Measurements from ENCODE around the gene PCDHB13.
"Not testable (repeated sequence)": the region's sequence is repeated elsewhere in the genome, so short reads cannot be mapped to it uniquely, and the experiment has no call there.

The PCDHB13 gene

DNA sequence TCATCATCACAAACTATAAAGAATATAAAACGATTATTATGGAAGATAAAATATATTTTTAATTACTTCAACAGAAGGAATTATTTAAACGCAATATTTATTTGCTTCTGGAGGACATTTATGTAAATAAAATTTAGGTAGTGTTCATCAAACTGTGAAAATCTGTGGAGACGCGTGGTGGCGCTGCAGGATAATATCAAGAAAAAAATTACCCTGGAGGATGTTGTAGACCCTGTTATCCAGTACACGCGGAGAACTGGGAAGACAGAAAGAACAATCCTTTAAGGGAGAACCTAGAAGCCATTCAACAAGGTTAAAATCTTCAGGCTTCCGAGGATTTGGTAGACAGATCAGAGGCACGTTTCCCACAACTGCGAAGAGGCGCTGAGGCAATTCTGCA lies 5.2 kb upstream of the PCDHB13 start, which contains the start of gene PCDHB12:
PCDHB12 (plus strand) TSS at position 242 of the 400 bp plus-strand sequence. CDS start 189 bp downstream, outside the sequence.
- DNase-seq: no peak

DNA sequence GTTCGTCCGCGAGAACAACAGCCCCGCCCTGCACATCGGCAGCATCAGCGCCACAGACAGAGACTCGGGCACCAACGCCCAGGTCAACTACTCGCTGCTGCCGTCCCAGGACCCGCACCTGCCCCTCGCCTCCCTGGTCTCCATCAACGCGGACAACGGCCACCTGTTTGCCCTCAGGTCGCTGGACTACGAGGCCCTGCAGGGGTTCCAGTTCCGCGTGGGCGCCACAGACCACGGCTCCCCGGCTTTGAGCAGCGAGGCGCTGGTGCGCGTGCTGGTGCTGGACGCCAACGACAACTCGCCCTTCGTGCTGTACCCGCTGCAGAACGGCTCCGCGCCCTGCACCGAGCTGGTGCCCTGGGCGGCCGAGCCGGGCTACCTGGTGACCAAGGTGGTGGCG lies 3.4 kb upstream of the PCDHB13 start:
- not testable (repeated sequence) for DNase-seq

DNA sequence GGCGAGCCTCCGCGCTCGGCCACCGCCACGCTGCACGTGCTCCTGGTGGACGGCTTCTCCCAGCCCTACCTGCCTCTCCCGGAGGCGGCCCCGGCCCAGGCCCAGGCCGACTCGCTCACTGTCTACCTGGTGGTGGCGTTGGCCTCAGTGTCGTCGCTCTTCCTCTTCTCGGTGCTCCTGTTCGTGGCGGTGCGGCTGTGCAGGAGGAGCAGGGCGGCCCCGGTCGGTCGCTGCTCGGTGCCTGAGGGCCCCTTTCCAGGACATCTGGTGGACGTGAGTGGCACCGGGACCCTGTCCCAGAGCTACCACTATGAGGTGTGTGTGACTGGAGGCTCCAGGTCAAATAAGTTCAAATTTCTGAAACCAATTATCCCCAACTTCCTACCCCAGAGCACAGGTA lies 2.9 kb upstream of the PCDHB13 start:
- DNase-seq: not testable (repeated sequence)

DNA sequence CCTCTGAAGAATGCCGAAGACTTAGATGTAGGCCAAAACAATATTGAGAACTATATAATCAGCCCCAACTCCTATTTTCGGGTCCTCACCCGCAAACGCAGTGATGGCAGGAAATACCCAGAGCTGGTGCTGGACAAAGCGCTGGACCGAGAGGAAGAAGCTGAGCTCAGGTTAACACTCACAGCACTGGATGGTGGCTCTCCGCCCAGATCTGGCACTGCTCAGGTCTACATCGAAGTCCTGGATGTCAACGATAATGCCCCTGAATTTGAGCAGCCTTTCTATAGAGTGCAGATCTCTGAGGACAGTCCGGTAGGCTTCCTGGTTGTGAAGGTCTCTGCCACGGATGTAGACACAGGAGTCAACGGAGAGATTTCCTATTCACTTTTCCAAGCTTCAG lies 864 bp downstream of the PCDHB13 start:
- DNase-seq: not testable (repeated sequence)

DNA sequence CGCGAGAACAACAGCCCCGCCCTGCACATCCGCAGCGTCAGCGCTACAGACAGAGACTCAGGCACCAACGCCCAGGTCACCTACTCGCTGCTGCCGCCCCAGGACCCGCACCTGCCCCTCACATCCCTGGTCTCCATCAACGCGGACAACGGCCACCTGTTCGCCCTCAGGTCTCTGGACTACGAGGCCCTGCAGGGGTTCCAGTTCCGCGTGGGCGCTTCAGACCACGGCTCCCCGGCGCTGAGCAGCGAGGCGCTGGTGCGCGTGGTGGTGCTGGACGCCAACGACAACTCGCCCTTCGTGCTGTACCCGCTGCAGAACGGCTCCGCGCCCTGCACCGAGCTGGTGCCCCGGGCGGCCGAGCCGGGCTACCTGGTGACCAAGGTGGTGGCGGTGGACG lies 1.8 kb downstream of the PCDHB13 start:
- DNase-seq: not testable (repeated sequence)

DNA sequence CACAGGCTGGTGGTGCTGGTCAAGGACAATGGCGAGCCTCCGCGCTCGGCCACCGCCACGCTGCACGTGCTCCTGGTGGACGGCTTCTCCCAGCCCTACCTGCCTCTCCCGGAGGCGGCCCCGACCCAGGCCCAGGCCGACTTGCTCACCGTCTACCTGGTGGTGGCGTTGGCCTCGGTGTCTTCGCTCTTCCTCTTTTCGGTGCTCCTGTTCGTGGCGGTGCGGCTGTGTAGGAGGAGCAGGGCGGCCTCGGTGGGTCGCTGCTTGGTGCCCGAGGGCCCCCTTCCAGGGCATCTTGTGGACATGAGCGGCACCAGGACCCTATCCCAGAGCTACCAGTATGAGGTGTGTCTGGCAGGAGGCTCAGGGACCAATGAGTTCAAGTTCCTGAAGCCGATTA lies 2.3 kb downstream of the PCDHB13 start:
- not testable (repeated sequence) for DNase-seq

DNA sequence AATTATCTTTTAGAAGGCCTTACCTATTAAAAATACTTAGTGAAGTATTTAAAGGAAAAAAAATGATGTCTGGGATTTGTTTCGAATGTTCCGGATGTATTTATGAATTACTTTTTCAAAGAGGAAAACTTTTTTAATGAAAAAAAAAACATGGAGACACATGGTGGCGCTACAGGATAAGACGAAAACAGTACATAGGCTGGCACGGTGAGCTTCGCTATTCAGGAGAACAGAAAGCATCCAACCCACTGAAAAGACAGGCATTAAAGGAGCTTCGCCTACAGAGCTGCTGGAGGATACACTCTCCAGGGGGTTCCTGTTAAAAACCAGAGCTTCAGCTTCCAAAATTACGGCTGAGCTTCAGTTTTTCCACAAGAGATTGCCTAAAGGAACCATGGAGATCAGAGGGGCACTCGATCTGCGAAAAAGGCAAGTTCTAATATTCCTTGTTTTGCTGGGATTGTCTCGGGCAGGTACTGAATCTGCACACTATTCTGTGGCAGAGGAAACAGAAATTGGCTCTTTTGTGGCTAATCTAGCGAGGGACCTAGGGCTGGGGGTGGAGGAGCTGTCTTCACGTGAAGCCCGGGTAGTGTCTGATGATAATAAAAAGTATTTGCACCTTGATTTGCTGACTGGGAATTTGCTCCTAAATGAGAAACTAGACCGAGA lies 9.5 kb downstream of the PCDHB13 start, which contains the start of gene PCDHB14:
PCDHB14 (plus strand) TSS at position 232 of the 672 bp plus-strand sequence; CDS start at position 395, 163 bp downstream.
- peak; percentile 60 for DNase-seq

DNA sequence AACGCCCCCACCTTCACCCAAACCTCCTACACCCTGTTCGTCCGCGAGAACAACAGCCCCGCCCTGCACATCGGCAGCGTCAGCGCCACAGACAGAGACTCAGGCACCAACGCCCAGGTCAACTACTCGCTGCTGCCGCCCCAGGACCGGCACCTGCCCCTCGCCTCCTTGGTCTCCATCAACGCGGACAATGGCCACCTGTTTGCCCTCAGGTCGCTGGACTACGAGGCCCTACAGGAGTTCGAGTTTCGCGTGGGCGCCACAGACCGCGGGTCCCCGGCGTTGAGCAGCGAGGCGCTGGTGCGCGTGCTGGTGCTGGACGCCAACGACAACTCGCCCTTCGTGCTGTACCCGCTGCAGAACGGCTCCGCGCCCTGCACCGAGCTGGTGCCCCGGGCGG lies 11.1 kb downstream of the PCDHB13 start:
- DNase-seq: not testable (repeated sequence)

DNA sequence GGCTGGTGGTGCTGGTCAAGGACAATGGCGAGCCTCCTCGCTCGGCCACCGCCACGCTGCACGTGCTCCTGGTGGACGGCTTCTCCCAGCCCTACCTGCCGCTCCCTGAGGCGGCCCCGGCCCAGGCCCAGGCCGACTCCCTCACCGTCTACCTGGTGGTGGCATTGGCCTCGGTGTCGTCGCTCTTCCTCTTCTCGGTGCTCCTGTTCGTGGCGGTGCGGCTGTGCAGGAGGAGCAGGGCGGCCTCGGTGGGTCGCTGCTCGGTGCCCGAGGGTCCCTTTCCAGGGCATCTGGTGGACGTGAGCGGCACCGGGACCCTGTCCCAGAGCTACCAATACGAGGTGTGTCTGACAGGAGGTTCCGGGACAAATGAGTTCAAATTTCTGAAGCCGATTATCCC lies 11.7 kb downstream of the PCDHB13 start:
- DNase-seq: not testable (repeated sequence)

DNA sequence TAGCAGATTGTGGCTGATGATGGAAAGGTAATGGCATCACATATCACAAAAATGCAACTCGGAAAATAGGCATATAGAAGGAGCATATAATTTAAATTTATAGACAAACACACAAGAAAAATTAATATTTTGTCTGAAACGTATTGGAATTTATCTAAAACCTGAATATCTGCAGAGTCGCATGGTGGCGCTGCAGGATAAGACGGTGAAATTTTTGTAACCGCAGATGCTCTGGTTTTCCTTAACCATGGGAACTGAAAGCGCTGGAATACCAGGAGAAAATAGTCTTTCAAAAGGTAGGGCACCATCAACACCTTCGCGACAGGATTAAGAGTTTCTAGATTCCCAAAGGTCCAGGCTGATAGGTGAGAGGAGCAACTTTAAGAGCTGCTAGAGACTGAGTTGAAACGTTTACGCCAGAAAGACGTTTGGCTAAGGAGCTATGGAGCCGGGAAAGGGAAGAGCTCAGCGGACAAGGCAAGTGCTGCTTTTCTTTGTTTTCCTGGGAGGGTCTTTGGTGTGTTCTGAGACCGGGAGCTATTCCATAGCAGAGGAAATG lies 20.5 kb downstream of the PCDHB13 start:
- DNase-seq: peak; percentile 21

DNA sequence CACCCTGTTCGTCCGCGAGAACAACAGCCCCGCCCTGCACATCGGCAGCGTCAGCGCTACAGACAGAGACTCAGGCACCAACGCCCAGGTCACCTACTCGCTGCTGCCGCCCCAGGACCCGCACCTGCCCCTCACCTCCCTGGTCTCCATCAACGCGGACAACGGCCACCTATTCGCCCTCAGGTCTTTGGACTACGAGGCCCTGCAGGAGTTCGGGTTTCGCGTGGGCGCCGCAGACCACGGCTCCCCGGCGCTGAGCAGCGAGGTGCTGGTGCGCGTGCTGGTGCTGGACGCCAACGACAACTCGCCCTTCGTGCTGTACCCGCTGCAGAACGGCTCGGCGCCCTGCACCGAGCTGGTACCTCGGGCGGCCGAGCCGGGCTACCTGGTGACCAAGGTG lies 22.2 kb downstream of the PCDHB13 start:
- DNase-seq: not testable (repeated sequence)

DNA sequence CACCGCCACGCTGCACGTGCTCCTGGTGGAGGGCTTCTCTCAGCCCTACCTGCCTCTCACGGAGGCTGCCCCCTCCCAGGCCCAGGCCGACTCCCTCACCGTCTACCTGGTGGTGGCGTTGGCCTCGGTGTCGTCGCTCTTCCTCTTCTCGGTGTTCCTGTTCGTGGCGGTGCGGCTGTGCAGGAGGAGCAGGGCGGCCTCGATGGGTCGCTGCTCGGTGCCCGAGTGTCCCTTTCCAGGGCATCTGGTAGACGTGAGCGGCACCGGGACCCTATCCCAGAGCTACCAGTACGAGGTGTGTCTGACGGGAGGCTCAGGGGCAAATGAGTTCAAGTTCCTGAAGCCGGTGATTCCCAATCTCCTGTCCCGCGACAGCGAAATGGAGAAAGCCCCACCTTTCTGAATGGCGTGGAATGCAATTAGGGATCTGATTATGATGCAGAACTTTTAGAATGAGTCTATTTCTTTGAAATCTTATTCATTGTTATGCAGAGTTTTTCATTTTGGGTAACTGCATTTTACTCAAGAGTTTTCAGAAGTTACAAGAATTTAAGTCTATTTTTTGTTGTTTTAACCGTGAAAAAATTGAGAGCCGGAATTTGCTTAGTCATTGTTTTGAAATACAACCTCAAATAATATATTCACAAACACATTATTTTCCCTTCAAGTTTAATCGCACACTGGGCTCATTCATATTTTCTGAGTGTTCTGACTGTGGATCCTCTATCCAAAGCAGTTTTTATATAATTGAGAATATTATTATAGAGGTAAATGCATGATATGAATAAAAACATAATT lies 23.0 kb downstream of the PCDHB13 start:
- no peak for DNase-seq

DNA sequence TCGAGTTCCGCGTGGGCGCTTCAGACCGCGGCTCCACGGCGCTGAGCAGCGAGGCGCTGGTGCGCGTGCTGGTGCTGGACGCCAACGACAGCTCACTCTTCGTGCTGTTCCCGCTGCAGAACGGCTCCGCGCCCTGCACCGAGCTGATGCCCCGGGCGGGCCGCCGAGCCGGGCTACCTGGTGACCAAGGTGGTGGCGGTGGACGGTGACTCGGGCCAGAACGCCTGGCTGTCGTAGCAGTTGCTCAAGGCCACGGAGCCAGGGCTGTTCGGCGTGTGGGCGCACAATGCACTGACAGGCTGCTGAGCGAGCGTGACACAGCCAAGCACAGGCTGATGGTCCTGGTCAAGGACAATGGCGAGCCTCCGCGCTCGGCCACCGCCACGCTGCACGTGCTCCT lies 27.8 kb downstream of the PCDHB13 start:
- DNase-seq: no peak

DNA sequence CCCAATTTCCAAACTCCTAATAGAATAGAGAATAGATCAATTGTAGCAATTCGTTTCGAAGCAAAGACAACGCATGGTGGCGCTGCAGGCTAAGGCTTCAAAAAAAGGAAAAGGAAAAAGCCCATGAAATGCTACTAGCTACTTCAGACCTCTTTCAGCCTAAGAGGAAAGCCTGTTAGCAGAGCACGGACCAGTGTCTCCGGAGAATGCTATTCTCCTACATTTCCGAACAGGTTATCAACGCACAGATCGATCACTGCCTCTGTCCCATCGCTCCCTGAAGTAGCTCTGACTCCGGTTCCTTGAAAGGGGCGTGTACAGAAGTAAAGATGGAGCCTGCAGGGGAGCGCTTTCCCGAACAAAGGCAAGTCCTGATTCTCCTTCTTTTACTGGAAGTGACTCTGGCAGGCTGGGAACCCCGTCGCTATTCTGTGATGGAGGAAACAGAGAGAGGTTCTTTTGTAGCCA lies 31.6 kb downstream of the PCDHB13 start, which contains the start of gene PCDHB15:
PCDHB15 (plus strand) TSS at position 146 of the 468 bp plus-strand sequence; CDS start at position 330, 184 bp downstream.
- DNase-seq: no peak

DNA sequence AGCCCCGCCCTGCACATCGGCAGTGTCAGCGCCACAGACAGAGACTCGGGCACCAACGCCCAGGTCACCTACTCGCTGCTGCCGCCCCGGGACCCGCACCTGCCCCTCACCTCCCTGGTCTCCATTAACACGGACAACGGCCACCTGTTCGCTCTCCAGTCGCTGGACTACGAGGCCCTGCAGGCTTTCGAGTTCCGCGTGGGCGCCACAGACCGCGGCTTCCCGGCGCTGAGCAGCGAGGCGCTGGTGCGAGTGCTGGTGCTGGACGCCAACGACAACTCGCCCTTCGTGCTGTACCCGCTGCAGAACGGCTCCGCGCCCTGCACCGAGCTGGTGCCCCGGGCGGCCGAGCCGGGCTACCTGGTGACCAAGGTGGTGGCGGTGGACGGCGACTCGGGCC lies 33.3 kb downstream of the PCDHB13 start:
- not testable (repeated sequence) for DNase-seq

DNA sequence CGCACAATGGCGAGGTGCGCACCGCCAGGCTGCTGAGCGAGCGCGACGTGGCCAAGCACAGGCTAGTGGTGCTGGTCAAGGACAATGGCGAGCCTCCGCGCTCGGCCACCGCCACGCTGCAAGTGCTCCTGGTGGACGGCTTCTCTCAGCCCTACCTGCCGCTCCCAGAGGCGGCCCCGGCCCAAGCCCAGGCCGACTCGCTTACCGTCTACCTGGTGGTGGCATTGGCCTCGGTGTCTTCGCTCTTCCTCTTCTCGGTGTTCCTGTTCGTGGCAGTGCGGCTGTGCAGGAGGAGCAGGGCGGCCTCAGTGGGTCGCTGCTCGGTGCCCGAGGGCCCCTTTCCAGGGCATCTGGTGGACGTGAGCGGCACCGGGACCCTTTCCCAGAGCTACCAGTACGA lies 33.7 kb downstream of the PCDHB13 start:
- not testable (repeated sequence) for DNase-seq

DNA sequence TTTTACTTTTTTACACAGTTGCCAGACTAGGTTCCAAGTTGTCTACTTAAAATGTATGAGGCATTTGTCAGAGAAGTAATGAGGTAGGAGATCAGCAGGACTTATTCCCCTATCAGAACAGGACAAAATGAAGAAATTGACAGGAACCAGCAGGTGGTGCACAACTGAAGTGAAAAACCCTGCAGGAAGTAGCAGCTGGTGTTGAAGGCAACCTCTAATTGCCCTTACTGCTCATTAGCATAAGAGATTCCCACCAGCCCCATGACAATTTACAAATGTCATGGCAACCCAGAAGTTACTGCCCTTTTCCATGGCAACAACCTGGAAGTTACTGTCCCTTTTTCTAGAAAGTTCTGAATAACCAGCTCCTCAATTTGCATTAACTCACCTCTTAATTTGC lies 36.9 kb downstream of the PCDHB13 start:
- DNase-seq: no peak

DNA sequence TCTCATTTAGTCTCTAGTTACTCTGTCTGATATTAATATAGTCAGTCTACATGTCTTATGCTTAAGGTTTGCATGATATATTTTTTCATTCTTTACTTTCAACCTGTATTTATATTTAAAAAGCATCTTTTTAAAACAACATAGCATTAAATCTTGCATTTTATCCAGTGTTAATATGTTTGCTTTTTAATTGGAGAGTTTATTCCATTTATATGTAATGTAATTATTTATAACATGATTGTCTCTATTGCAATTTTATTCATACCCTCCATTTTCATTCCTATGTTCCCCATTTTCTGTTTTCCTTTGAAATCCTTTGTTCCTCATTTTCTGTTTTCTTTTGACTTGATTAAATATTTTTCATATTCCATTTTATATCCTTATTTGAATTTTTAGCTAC lies 44.7 kb downstream of the PCDHB13 start:
- no peak for DNase-seq

DNA sequence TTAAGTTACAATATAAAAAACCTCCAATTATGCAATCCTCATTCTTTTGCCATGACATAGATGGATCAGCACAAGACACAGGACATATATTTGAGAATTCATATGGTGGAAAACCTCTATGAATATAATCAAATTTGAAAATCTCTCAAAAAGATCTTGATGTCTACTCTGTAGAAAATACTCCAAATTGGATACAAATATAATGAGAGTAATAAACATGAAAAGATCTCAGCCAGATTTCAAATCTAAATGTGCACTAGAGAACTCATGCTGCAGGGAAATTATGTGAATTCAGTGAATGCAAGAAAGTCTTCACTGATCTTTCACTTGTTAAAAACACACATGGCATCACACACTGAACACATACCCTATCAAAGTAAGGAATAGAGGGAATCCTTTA lies 45.2 kb downstream of the PCDHB13 start:
- DNase-seq: no peak

DNA sequence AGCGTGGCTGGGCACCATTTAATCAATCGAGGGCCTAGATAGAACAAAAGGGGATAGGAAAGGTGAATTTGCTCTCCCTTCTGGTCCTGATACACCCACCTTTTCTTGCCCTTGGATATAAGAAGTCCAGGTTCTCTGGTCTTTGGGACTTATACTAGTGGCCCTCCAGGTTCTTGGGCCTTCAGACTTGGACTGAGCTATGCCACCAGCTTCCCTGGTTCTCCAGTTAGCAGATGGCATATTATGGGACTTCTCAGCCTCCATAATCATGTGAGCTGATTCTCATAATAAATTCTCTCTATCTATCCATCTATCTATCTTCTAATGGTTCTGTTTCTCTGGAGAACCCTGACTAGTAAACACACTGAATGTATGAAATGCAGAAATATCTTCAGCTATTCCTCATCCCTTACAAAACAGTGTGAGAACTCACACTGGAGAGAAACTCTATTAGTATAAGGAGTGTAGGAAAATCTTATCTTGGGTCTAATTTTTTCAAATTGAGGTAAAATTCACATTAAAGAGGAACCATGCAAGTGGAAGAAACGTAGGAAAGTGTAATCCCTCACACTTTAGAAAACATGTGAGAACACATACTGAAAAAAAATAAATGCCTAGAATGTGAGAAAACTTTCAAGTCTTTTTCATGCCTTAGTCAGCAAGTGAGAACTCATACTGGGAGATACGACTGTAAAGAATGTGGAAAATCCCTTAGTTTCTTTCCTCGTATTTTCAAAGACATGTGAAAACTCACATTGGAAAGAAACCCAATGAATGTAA lies 46.9 kb downstream of the PCDHB13 start:
- DNase-seq: no peak

DNA sequence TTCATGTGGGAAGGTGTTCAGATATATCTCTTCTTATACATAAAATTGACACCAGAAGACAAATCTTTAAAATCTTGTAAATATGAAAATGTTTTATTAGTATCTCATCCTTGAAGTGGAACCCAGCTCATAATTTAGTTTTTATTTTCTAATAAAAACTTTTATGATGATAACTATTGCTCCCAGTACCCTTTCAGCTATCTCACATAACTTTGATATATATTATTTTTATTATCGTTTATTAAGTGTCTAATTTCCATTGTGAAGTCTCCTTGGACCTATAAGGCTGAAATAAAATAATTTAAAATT lies 47.5 kb downstream of the PCDHB13 start:
- no peak for DNase-seq
